Measurements from ENCODE around the gene ATL2.

The ATL2 gene

DNA sequence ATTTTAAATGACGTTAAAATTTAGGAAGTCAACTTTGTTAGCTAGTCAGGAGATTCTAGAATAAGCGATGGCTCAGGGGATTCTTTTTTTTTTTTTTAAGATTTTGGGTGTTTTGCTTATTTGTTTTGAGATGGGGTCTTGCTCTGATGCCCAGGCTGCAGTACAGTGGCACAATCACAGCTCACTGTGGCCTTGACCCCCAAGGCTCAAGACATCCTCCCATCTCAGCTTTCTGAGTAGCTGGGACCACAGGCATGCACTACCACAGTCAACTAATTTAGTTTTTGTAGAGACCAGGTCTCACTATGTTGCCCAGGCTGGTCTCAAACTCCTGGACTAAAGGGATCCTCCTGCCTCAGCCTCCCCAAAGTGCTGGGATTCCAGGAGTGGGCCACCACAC, 16.9 kb downstream of the ATL2 start:
- TF ChIP-seq TEAD4 (IDR thresholded peaks at IDR 0.05) (no peak), TCF12 (IDR thresholded peaks at IDR 0.05; ENCODE audit: low read depth) (no peak)
- TF ChIP-seq, protein P1, sequence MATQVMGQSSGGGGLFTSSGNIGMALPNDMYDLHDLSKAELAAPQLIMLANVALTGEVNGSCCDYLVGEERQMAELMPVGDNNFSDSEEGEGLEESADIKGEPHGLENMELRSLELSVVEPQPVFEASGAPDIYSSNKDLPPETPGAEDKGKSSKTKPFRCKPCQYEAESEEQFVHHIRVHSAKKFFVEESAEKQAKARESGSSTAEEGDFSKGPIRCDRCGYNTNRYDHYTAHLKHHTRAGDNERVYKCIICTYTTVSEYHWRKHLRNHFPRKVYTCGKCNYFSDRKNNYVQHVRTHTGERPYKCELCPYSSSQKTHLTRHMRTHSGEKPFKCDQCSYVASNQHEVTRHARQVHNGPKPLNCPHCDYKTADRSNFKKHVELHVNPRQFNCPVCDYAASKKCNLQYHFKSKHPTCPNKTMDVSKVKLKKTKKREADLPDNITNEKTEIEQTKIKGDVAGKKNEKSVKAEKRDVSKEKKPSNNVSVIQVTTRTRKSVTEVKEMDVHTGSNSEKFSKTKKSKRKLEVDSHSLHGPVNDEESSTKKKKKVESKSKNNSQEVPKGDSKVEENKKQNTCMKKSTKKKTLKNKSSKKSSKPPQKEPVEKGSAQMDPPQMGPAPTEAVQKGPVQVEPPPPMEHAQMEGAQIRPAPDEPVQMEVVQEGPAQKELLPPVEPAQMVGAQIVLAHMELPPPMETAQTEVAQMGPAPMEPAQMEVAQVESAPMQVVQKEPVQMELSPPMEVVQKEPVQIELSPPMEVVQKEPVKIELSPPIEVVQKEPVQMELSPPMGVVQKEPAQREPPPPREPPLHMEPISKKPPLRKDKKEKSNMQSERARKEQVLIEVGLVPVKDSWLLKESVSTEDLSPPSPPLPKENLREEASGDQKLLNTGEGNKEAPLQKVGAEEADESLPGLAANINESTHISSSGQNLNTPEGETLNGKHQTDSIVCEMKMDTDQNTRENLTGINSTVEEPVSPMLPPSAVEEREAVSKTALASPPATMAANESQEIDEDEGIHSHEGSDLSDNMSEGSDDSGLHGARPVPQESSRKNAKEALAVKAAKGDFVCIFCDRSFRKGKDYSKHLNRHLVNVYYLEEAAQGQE (IDR thresholded peaks at IDR 0.05; ENCODE audit: low read depth), result no peak

DNA sequence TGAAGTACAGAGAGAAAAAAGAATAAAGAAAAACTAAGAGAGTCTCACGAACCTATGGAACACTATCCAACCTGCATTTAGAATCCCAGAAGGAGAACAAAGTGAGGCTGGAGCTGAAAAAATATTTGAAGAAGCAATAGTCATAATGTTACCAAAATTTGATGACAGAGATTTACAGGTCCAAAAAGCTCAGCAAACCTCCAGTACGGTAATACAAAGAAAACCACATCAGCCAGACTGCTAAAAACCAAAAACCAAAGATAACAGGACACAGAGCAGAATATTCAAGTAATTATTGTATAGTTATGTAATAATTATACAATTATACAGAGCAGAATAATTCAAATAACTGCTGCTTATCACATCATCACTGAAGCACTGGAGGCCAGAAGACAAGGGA, 23.7 kb downstream of the ATL2 start:
- TF ChIP-seq TEAD4 (IDR thresholded peaks at IDR 0.05) (no peak), CEBPB (IDR thresholded peaks at IDR 0.05) (no peak), CREB1 (IDR thresholded peaks at IDR 0.05; ENCODE audit: low read depth) (no peak), RAD21 (IDR thresholded peaks at IDR 0.05; ENCODE audit: low read depth) (no peak), NFIC (IDR thresholded peaks at IDR 0.05) (no peak), TAF1 (IDR thresholded peaks at IDR 0.05; ENCODE audit: low read depth) (no peak), FOXM1 (IDR thresholded peaks at IDR 0.05; ENCODE audit: borderline replicate concordance, low read depth) (no peak), ZBTB7A (IDR thresholded peaks at IDR 0.05; ENCODE audit: low read depth) (no peak), EP300 (IDR thresholded peaks at IDR 0.05; ENCODE audit: borderline replicate concordance) (no peak), YY1 (IDR thresholded peaks at IDR 0.05; ENCODE audit: low read depth) (no peak), TCF12 (IDR thresholded peaks at IDR 0.05; ENCODE audit: low read depth) (no peak), EGR1 (IDR thresholded peaks at IDR 0.05) (no peak)
- TF ChIP-seq, protein P1 (IDR thresholded peaks at IDR 0.05; ENCODE audit: low read depth), result no peak
- TF ChIP-seq, protein P2, sequence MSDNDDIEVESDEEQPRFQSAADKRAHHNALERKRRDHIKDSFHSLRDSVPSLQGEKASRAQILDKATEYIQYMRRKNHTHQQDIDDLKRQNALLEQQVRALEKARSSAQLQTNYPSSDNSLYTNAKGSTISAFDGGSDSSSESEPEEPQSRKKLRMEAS (IDR thresholded peaks at IDR 0.05), result no peak
- TF ChIP-seq, protein P3, sequence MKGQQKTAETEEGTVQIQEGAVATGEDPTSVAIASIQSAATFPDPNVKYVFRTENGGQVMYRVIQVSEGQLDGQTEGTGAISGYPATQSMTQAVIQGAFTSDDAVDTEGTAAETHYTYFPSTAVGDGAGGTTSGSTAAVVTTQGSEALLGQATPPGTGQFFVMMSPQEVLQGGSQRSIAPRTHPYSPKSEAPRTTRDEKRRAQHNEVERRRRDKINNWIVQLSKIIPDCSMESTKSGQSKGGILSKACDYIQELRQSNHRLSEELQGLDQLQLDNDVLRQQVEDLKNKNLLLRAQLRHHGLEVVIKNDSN (IDR thresholded peaks at IDR 0.05), result no peak

DNA sequence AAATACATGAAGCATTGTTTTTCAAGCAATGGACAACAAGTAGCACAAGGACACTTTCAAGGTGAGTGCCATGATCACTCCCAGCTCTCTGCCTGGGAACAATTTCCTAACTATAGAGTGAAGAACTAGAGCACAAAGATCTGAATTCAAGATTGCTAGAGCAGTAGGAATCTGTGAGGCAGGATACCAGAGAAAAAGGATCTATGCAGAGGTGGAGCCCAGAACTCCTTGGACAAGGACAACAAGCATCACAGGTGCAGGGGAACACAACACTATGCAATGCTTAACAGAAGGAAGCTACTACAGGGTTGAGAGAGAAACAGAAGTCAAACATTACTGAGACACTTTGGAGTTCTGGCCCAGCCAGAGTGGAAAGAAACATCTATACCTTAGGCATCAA, 24.7 kb downstream of the ATL2 start:
- no peak for TF ChIP-seq CEBPB (IDR thresholded peaks at IDR 0.05)
- no peak for TF ChIP-seq NFIC (IDR thresholded peaks at IDR 0.05)
- TF ChIP-seq RAD21 (IDR thresholded peaks at IDR 0.05; ENCODE audit: low read depth), result no peak

DNA sequence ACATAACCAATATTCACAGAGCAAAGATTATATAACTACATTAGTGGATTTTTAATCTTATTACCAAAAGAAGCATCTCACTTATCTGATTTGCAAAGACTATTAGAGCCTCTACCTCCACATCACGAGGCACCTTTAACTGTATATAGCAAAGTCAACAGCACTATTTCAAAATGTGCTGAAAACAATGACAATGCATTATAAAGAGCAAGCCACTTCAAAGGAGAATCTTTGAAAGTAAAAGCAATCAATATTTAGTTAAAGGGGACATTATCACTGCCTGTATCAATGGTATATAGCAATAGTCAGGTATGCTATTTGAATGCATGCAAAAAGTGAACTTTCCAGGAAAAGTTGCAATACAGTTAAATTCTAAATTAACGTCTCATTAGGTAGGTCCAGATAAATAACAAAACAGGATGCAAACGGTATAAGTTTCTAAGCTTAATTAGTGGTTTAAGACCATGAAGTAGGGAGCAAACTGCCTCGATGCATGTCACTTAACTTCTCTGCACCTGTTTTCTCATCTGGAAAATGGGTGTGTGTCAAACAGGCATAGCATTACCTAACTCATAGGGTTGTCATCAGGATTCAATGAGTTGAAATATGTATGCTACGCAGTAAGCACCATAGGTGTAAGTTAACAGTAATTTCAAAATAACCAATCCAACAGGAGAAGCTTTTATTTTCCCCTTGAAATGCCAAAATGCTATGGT, 31.6 kb downstream of the ATL2 start:
- TF ChIP-seq CREB1 (IDR thresholded peaks at IDR 0.05; ENCODE audit: low read depth) (no peak), TCF12 (IDR thresholded peaks at IDR 0.05; ENCODE audit: low read depth) (no peak), EP300 (IDR thresholded peaks at IDR 0.05; ENCODE audit: borderline replicate concordance) (no peak), ZBTB7A (IDR thresholded peaks at IDR 0.05; ENCODE audit: low read depth) (no peak), TAF1 (IDR thresholded peaks at IDR 0.05; ENCODE audit: low read depth) (no peak), FOXM1 (IDR thresholded peaks at IDR 0.05; ENCODE audit: borderline replicate concordance, low read depth) (no peak), CEBPB (IDR thresholded peaks at IDR 0.05) (no peak)

DNA sequence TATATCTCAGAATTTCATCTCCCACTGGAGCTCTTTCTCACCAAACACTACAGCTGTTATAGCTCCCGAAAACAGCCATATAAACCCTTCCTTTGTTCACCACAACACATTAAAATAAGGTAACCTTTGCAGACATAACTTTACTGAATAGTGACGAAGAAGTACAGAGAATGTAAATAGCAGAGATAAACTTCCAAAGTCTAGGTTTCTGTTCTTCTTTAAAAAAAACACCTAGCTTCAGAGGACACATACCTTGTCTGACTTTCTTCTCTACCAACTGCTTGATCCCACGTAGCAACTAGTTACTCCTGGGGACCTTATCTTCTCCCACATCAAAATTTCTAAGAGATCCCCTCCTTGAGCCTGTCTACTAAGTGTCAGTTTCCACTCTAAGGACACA, 32.3 kb downstream of the ATL2 start:
- no peak for TF ChIP-seq EP300 (IDR thresholded peaks at IDR 0.05; ENCODE audit: borderline replicate concordance)
- TF ChIP-seq FOXM1 (IDR thresholded peaks at IDR 0.05; ENCODE audit: borderline replicate concordance, low read depth), result no peak
- TF ChIP-seq TCF12 (IDR thresholded peaks at IDR 0.05; ENCODE audit: low read depth), result no peak
- TF ChIP-seq, protein P1 (IDR thresholded peaks at IDR 0.05; ENCODE audit: low read depth), result no peak
- TF ChIP-seq CREB1 (IDR thresholded peaks at IDR 0.05; ENCODE audit: low read depth), result no peak
- TF ChIP-seq, protein P2 (IDR thresholded peaks at IDR 0.05), result no peak
- no peak for TF ChIP-seq CEBPB (IDR thresholded peaks at IDR 0.05)
- no peak for TF ChIP-seq NFIC (IDR thresholded peaks at IDR 0.05)
- TF ChIP-seq, protein P3 (IDR thresholded peaks at IDR 0.05), result no peak
- TF ChIP-seq TAF1 (IDR thresholded peaks at IDR 0.05; ENCODE audit: low read depth), result no peak
- no peak for TF ChIP-seq YY1 (IDR thresholded peaks at IDR 0.05; ENCODE audit: low read depth)
- TF ChIP-seq RAD21 (IDR thresholded peaks at IDR 0.05; ENCODE audit: low read depth), result no peak
- TF ChIP-seq TEAD4 (IDR thresholded peaks at IDR 0.05), result no peak
